HepG2 (cell line): ENCODE data around the gene SLC8A2. TPM values are rescaled to one million over a fixed set of nuclear protein-coding genes. Genes with fewer than 3 reads are reported as not detected.

Source experiments
- ATAC-seq: fragments of 200-7000 bp; cut with Tn5 transposase; 3 replicates; pipeline ENCODE4 v1.9.1; 2020; ENCODE audit warnings: mild to moderate bottlenecking, moderate library complexity
- BruUV-seq: library from RNA; stranded (reverse); fragments of 400-500 nt; replicated peaks from 2 replicates; lab custom pipeline; 2021; lab: Mats Ljungman, UMichigan
- CTCF ChIA-PET: fragments of 300-600 bp; formaldehyde crosslinking; extraction: SDS; loops from one replicate; lab custom pipeline; 2021; ENCODE audit warnings: low total read pairs, inconsistent platforms, low intra/inter-chr PET ratio; lab: Yijun Ruan, JAX
- POLR2A ChIA-PET: fragments of 350-600 bp; sonication (Branson Sonifier 250); formaldehyde crosslinking; loops from one replicate; lab custom pipeline; 2020; ENCODE audit warnings: antibody characterized with exemption, inconsistent platforms; lab: Yijun Ruan, JAX
- DNase-seq: peaks from one replicate; pipeline ENCODE4 v3.0.0-alpha.2; 2015; ENCODE audit warnings: low spot score
- FAIRE-seq: peaks from 3 replicates; lab custom pipeline; 2011; peaks lifted over from hg19 to GRCh38; lab: Jason Lieb, UNC
- H2AFZ ChIP-seq: one replicate; pipeline ENCODE4 v1.6.1; 2011; ENCODE audit warnings: low read length, inconsistent platforms
- H3K27ac ChIP-seq: fragments of 300-600 bp; 3 replicates; pipeline ENCODE4 v1.8.0; 2011; ENCODE audit warnings: mixed run types, mild to moderate bottlenecking, mixed read lengths, low read length, inconsistent platforms; ENCODE audit not compliant: insufficient read depth; ENCODE audit errors: extremely low read length
- H3K27me3 ChIP-seq, 2 experiments: fragments of 200-600 bp in 1 of 2; 2 replicates in 1 of 2; 3 replicates in 1 of 2; pipeline versions ENCODE4 v1.6.0 to v1.8.0; 2011; ENCODE audit warnings: low read length in 2 of 2, mild to moderate bottlenecking in 2 of 2, moderate library complexity in 2 of 2, inconsistent platforms in 1 of 2; ENCODE audit not compliant: insufficient read depth in 2 of 2, control insufficient read depth in 1 of 2
- H3K36me3 ChIP-seq, 2 experiments: fragments of 200-600 bp in 1 of 2; replicated peaks in 1 of 2; 2 replicates in 1 of 2; 3 replicates in 1 of 2; pipeline versions ENCODE4 v1.5.1 to v1.8.0; 2011; ENCODE audit warnings: low read length in 2 of 2, inconsistent platforms in 1 of 2; ENCODE audit not compliant: insufficient read depth in 2 of 2, control insufficient read depth in 1 of 2
- H3K4me1 ChIP-seq: 2 replicates; pipeline ENCODE4 v1.5.1; 2012; ENCODE audit warnings: low read length, inconsistent platforms; ENCODE audit not compliant: insufficient read depth
- H3K4me2 ChIP-seq: 2 replicates; pipeline ENCODE4 v1.6.0; 2011; ENCODE audit warnings: low read depth, low read length, inconsistent platforms
- H3K4me3 ChIP-seq, 3 experiments: fragments of 200-600 bp in 1 of 3; sonication (generic), shearing (Covaris generic) in 1 of 3; replicated peaks in 1 of 3; 2 replicates each; pipeline ENCODE4 v1.5.1; 2011 to 2016; ENCODE audit warnings: low read length in 3 of 3, inconsistent platforms in 2 of 3, low read depth in 2 of 3, mild to moderate bottlenecking in 2 of 3, control low read depth in 1 of 3, mixed read lengths in 1 of 3; ENCODE audit not compliant: insufficient read depth in 1 of 3
- H3K79me2 ChIP-seq: one replicate; pipeline ENCODE4 v1.6.1; 2011; ENCODE audit warnings: low read length, inconsistent platforms; ENCODE audit not compliant: insufficient read depth
- H3K9ac ChIP-seq: 2 replicates; pipeline ENCODE4 v1.6.0; 2011; ENCODE audit warnings: mild to moderate bottlenecking, low read depth, low read length, inconsistent platforms; ENCODE audit not compliant: insufficient read depth
- H3K9me3 ChIP-seq: 2 replicates; pipeline ENCODE4 v1.5.1; 2012; ENCODE audit warnings: mild to moderate bottlenecking, low read length
- H4K20me1 ChIP-seq: 2 replicates; pipeline ENCODE4 v1.6.0; 2011; ENCODE audit warnings: inconsistent platforms, mild to moderate bottlenecking, low read length, moderate library complexity; ENCODE audit not compliant: insufficient read depth
- BCL6 ChIP-seq: IDR thresholded peaks from 2 replicates; pipeline ENCODE4 v1.6.1; 2016; ENCODE audit warnings: missing genetic modification reagents, missing compliant biosample characterization
- FOXC1 ChIP-seq: sonication (generic); formaldehyde crosslinking; IDR thresholded peaks from 2 replicates; pipeline ENCODE4 v1.8.0; 2022; ENCODE audit warnings: mild to moderate bottlenecking, missing genetic modification reagents, borderline replicate concordance
- IKZF1 ChIP-seq: fragments of 450-650 bp; IDR thresholded peaks from 2 replicates; pipeline ENCODE4 v1.7.1; 2016
- SMAD3 ChIP-seq: sonication (generic); formaldehyde crosslinking; IDR thresholded peaks from 2 replicates; pipeline ENCODE4 v1.4.0; 2020; ENCODE audit warnings: missing genetic modification reagents
- ZNF20 ChIP-seq: sonication (generic); formaldehyde crosslinking; IDR thresholded peaks from 2 replicates; pipeline ENCODE4 v1.4.0; 2020; ENCODE audit warnings: mild to moderate bottlenecking, moderate library complexity, missing genetic modification reagents
- WGBS: methylation state at CpG from one replicate; pipeline ENCODE4 v1.1.6; 2017; ENCODE audit warnings: low lambda C conversion rate; 5-methylcytosine and 5-hydroxymethylcytosine counted together
- in situ Hi-C: cut with HindIII; loops from 2 replicates; pipeline ENCODE4 v1.10.0; 2017; ENCODE audit warnings: low pct_unique_long_range_greater_than_20kb; ENCODE audit not compliant: extremely low pct_ligation_motif_present
- intact Hi-C: fragments of 100-400 bp; cut with micrococcal nuclease; formaldehyde crosslinking; loops from one replicate; pipeline ENCODE4 v1.10.0; 2022; ENCODE audit not compliant: unreplicated experiment
- polyA plus RNA-seq, 8 experiments: library from polyadenylated mRNA; depleted of rRNA in 3 of 8; stranded (reverse) in 7 of 8; unstranded in 1 of 8; fragments of >200 nt; fragmentation: Illumina TruSeq in 4 of 8; extraction: Trizol in 4 of 8; gene quantifications; 2 replicates each; pipeline versions ENCODE4 v1.2.1 to v1.2.3, GENCODE V29; 2011 to 2016; ENCODE audit warnings: low read depth in 4 of 8, missing spikeins in 1 of 8, mixed read lengths in 1 of 8; ENCODE audit not compliant: insufficient read depth in 1 of 8
- total RNA-seq, 5 experiments: library from RNA; depleted of rRNA; stranded (reverse); fragments of >200 nt; fragmentation: Illumina TruSeq; extraction: Trizol; gene quantifications; 2 replicates each; pipeline ENCODE4 v1.2.3, GENCODE V29; 2016; ENCODE audit warnings: low read depth in 1 of 5
- TF ChIP-seq, protein P1 (sequence below): sonication (generic); formaldehyde crosslinking; IDR thresholded peaks from 2 replicates; pipeline ENCODE4 v1.5.1; 2020; ENCODE audit warnings: missing genetic modification reagents, mild to moderate bottlenecking, borderline replicate concordance
- TF ChIP-seq, protein P2 (sequence below): IDR thresholded peaks from 2 replicates; pipeline ENCODE4 v1.6.1; 2012; ENCODE audit warnings: low read depth, low read length, improper control_type of control experiment
- TF ChIP-seq, protein P3 (sequence below): sonication (generic); formaldehyde crosslinking; IDR thresholded peaks from 2 replicates; pipeline ENCODE4 v1.5.0; 2020; ENCODE audit warnings: missing genetic modification reagents

The SLC8A2 gene
- total and polyA plus RNA-seq, 2 of the 13 experiments (the other 11 are each of a cell fraction or from before 2014, with no cell fraction given) = 0.02 TPM; not detected in 1

DNA sequence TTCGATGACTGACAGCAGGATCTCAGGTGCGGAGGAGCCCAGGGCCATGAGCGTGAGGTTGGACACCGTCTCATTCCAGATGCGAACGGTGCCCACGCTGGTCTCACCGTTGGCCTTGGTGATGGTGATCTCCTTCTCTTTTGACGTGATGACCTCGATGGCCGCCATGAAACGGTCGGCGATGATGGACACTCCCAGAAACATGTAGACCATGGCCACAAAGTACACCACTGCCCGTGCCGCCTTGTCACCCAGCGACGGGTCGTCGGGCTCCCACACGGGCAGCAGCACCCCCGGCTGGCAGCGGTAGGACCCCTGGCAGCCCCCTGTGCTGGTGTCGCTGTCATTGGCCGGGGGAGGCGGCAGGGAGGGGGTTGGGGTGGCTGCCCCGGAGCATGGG, 5.7 kb downstream of the SLC8A2 start:
- H3K36me3 ChIP-seq = no peaks in the 10 kb centered on the region
- intact Hi-C loops = no loop called here
- H3K4me1 ChIP-seq = peaks cover 10% of the 10 kb centered on the region
- POLR2A ChIA-PET = no interaction called here
- H2AFZ ChIP-seq = no peak overlapping the region
- no peaks in the 10 kb centered on the region for H3K79me2 ChIP-seq
- no peak overlapping the region for H3K4me2 ChIP-seq
- no peak for ATAC-seq
- no peak for DNase-seq
- H3K27ac ChIP-seq = no peak overlapping the region
- FAIRE-seq = no peak
- no peak overlapping the region for H3K4me3 ChIP-seq
- H4K20me1 ChIP-seq = no peaks in the 10 kb centered on the region
- no TSS peak for BruUV-seq
- TF ChIP-seq IKZF1 (no peak), BCL6 (CRISPR knock-in tag) (no peak), FOXC1 (CRISPR knock-in tag) (no peak), ZNF20 (no peak), SMAD3 (CRISPR knock-in tag) (no peak)
- TF ChIP-seq, protein P1, sequence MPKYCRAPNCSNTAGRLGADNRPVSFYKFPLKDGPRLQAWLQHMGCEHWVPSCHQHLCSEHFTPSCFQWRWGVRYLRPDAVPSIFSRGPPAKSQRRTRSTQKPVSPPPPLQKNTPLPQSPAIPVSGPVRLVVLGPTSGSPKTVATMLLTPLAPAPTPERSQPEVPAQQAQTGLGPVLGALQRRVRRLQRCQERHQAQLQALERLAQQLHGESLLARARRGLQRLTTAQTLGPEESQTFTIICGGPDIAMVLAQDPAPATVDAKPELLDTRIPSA = no peak
- TF ChIP-seq, protein P2, sequence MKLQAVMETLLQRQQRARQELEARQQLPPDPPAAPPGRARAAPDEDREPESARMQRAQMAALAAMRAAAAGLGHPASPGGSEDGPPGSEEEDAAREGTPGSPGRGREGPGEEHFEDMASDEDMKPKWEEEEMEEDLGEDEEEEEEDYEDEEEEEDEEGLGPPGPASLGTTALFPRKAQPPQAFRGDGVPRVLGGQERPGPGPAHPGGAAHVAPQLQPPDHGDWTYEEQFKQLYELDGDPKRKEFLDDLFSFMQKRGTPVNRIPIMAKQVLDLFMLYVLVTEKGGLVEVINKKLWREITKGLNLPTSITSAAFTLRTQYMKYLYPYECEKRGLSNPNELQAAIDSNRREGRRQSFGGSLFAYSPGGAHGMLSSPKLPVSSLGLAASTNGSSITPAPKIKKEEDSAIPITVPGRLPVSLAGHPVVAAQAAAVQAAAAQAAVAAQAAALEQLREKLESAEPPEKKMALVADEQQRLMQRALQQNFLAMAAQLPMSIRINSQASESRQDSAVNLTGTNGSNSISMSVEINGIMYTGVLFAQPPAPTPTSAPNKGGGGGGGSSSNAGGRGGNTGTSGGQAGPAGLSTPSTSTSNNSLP = no peak
- TF ChIP-seq, protein P3, sequence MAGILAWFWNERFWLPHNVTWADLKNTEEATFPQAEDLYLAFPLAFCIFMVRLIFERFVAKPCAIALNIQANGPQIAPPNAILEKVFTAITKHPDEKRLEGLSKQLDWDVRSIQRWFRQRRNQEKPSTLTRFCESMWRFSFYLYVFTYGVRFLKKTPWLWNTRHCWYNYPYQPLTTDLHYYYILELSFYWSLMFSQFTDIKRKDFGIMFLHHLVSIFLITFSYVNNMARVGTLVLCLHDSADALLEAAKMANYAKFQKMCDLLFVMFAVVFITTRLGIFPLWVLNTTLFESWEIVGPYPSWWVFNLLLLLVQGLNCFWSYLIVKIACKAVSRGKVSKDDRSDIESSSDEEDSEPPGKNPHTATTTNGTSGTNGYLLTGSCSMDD (CRISPR knock-in tag) = no peak
- TF ChIP-seq, all 625 proteins: peak for 0
- H3K27me3 ChIP-seq = peaks cover 3 to 59% of the 10 kb centered on the region in 2 experiments; a peak in 3 of 5 replicates
- H3K9ac ChIP-seq = no peak overlapping the region
- CTCF ChIA-PET = no interaction called here
- in situ Hi-C loops = no loop called here
- WGBS = 72% methylated on average over 20 of the region's 27 CpGs
- H3K9me3 ChIP-seq = no peaks in the 10 kb centered on the region
